B cell (primary cell): ENCODE data around the gene HMX2. TPM values are rescaled to one million over a fixed set of nuclear protein-coding genes. Genes with fewer than 3 reads are reported as not detected.

Experiments
- ATAC-seq: fragments of 200-7000 bp; cut with Tn5 transposase; one replicate; pipeline ENCODE4 v1.10.0; 2021; ENCODE audit warnings: low read depth, mild to moderate bottlenecking, moderate number of reproducible peaks, moderate library complexity
- CTCF ChIA-PET: fragments of 350-600 bp; sonication (Branson Sonifier 250); formaldehyde crosslinking; loops from one replicate; lab custom pipeline; 2021; ENCODE audit warnings: antibody characterized with exemption, inconsistent platforms; lab: Charles Lee
- POLR2A ChIA-PET: fragments of 350-600 bp; sonication (Branson Sonifier 250); formaldehyde crosslinking; loops from one replicate; lab custom pipeline; 2021; ENCODE audit warnings: antibody characterized with exemption; lab: Charles Lee
- DNase-seq: peaks from one replicate; pipeline ENCODE4 v3.0.0; 2013
- H2AFZ ChIP-seq: 2 replicates; pipeline ENCODE4 v1.6.1; 2012; ENCODE audit warnings: mild to moderate bottlenecking, low read depth, low read length; ENCODE audit not compliant: insufficient read depth, poor library complexity, severe bottlenecking
- H3K27ac ChIP-seq, 2 donors: 1 replicate in 1 of 2; 2 replicates in 1 of 2; pipeline ENCODE4 v1.5.1; 2012 to 2013; ENCODE audit warnings: low read length in 2 of 2, mild to moderate bottlenecking in 2 of 2, moderate library complexity in 1 of 2
- H3K27me3 ChIP-seq, 4 experiments: fragments of 200-600 bp in 1 of 4; sonication (generic) in 1 of 4; replicated peaks in 1 of 4; 1 replicate in 2 of 4; 2 replicates in 2 of 4; pipeline versions ENCODE4 v1.6.1 to v1.7.0; 2013 to 2016; ENCODE audit warnings: low read length in 3 of 4, mild to moderate bottlenecking in 2 of 4, mixed read lengths in 1 of 4, moderate library complexity in 1 of 4; ENCODE audit not compliant: insufficient read depth in 4 of 4, control insufficient read depth in 3 of 4; ENCODE audit errors: control extremely low read depth in 1 of 4
- H3K36me3 ChIP-seq, 2 experiments: replicated peaks in 1 of 2; 1 replicate in 1 of 2; 2 replicates in 1 of 2; pipeline versions ENCODE4 v1.6.1 to v1.7.1; 2013; ENCODE audit warnings: low read length in 1 of 2; ENCODE audit not compliant: insufficient read depth in 2 of 2, control insufficient read depth in 1 of 2; ENCODE audit errors: control extremely low read depth in 1 of 2, extremely low read depth in 1 of 2
- H3K4me1 ChIP-seq, 2 donors: fragments of 200-600 bp in 1 of 2; sonication (generic) in 1 of 2; 1 replicate in 1 of 2; 2 replicates in 1 of 2; pipeline versions ENCODE4 v1.5.1 to v1.6.1; 2013 to 2017; ENCODE audit warnings: low read length in 2 of 2; ENCODE audit not compliant: control insufficient read depth in 2 of 2, insufficient read depth in 2 of 2
- H3K4me2 ChIP-seq: replicated peaks from 2 replicates; pipeline ENCODE3; 2012; ENCODE audit warnings: mild to moderate bottlenecking, low read depth, low read length; ENCODE audit not compliant: poor library complexity, severe bottlenecking
- H3K4me3 ChIP-seq, 5 experiments: fragments of 200-600 bp in 1 of 5; sonication (generic) in 1 of 5; 1 replicate in 3 of 5; 2 replicates in 2 of 5; pipeline versions ENCODE4 v1.5.1 to v1.7.0; 2011 to 2016; ENCODE audit warnings: low read length in 4 of 5, mild to moderate bottlenecking in 4 of 5, low read depth in 2 of 5, control low read depth in 1 of 5, moderate library complexity in 1 of 5; ENCODE audit not compliant: insufficient read depth in 1 of 5; ENCODE audit errors: control extremely low read depth in 1 of 5, extremely low read depth in 1 of 5
- H3K79me2 ChIP-seq: fragments of 200-600 bp; sonication (generic); one replicate; pipeline ENCODE4 v1.6.0; 2016; ENCODE audit warnings: low read length; ENCODE audit not compliant: control insufficient read depth, insufficient read depth
- H3K9ac ChIP-seq: fragments of 200-600 bp; sonication (generic); 2 replicates; pipeline ENCODE4 v1.6.1; 2017; ENCODE audit warnings: mild to moderate bottlenecking, low read length, moderate library complexity
- H3K9me3 ChIP-seq, 3 donors: one replicate each; pipeline versions ENCODE4 v1.6.1 to v1.7.1; 2013; ENCODE audit warnings: low read length in 2 of 3; ENCODE audit not compliant: control insufficient read depth in 2 of 3, insufficient read depth in 1 of 3; ENCODE audit errors: control extremely low read depth in 1 of 3
- H4K20me1 ChIP-seq: 2 replicates; pipeline ENCODE4 v1.6.0; 2012; ENCODE audit warnings: mild to moderate bottlenecking, low read length; ENCODE audit not compliant: insufficient read depth, control insufficient read depth, poor library complexity, severe bottlenecking
- H3K27ac Mint-ChIP-seq: one replicate; pipeline ENCODE4 v1.8.0; 2021; ENCODE audit warnings: mixed read lengths
- H3K27me3 Mint-ChIP-seq: one replicate; pipeline ENCODE4 v1.8.0; 2021; ENCODE audit warnings: mixed read lengths
- H3K4me1 Mint-ChIP-seq: one replicate; pipeline ENCODE4 v1.8.0; 2021; ENCODE audit warnings: mixed read lengths
- H3K4me3 Mint-ChIP-seq: one replicate; pipeline ENCODE4 v1.8.0; 2021; ENCODE audit warnings: mixed read lengths
- H3K9me3 Mint-ChIP-seq: one replicate; pipeline ENCODE4 v1.8.0; 2022; ENCODE audit warnings: mixed read lengths; ENCODE audit not compliant: insufficient read depth
- EZH2 ChIP-seq: IDR thresholded peaks from 2 replicates; pipeline ENCODE4 v1.6.1; 2012; ENCODE audit warnings: borderline replicate concordance, low read depth, mild to moderate bottlenecking, moderate library complexity, low read length; ENCODE audit not compliant: insufficient read depth, poor library complexity, severe bottlenecking
- WGBS: methylation state at CpG from one replicate; pipeline ENCODE4 v1.1.5; 2013; ENCODE audit warnings: missing lambda C conversion rate; ENCODE audit not compliant: insufficient coverage; 5-methylcytosine and 5-hydroxymethylcytosine counted together
- intact Hi-C: fragments of 100-400 bp; cut with micrococcal nuclease; formaldehyde crosslinking; loops from one replicate; pipeline ENCODE4 v1.10.0; 2022
- polyA plus RNA-seq: library from polyadenylated mRNA; depleted of rRNA; stranded (reverse); fragments of >200 nt; gene quantifications from 2 replicates; pipeline ENCODE4 v1.2.3, GENCODE V29; 2012
- total RNA-seq, 2 donors: library from RNA; stranded (reverse); fragments of 120-200 nt in 1 of 2; gene quantifications; 1 replicate in 1 of 2; 2 replicates in 1 of 2; pipeline versions ENCODE4 v1.2.3 to v1.2.4, GENCODE V29; 2013 to 2022
- TF ChIP-seq, protein P1 (sequence below): fragments of 200-600 bp; IDR thresholded peaks from one replicate; pipeline ENCODE4 v1.8.0; 2022; ENCODE audit warnings: antibody characterized with exemption, mild to moderate bottlenecking

Gene HMX2
- total and polyA plus RNA-seq, 2 donors (not counting 1 experiment from before 2014, with no cell fraction given), result not detected

DNA sequence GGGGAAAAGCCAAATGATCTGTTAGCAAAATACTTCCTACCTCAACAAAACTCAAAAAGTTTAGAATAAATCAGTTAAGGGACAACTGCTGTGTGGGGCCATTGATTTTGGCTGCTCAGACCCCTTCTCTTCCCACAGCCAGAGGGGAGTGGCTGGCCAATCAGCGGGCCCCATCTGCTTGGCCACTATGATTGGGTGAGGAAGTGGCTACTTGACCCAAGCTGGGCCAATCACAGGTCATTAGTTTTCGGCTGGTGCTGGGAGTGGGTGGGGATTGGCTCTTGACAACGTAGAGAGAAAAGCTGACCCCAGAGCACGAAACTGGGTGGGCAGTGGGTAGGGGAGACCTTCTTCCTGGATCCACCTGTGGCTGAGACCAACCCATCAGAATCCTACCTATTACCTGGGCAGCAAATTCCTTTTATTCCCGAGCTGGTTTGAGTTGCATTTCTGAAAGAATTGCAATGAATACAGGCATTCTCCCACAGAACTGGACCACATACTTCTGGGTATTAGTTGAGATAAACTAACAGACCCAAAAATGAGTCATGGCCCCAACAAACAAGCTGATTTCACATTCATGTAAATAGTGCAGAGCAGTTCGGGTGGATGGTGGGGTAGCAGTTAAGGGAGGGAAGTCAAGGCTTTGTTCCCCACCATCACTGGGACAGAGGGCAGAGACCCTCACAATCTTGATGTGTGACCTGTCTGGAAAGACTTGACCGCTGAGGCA, 47.7 kb upstream of the HMX2 start:
- no peaks in the 10 kb centered on the region for H3K36me3 ChIP-seq
- CTCF ChIA-PET, result no interaction called here
- no peak overlapping the region for H3K4me3 ChIP-seq
- H3K9ac ChIP-seq, result no peak overlapping the region
- no peak overlapping the region for H3K4me3 Mint-ChIP-seq
- intact Hi-C loops, result no loop called here
- no peaks in the 10 kb centered on the region for H3K9me3 ChIP-seq
- H3K4me1 Mint-ChIP-seq, result no peaks in the 10 kb centered on the region
- H3K9me3 Mint-ChIP-seq, result no peaks in the 10 kb centered on the region
- H2AFZ ChIP-seq, result no peak overlapping the region
- peaks cover 20% of the 10 kb centered on the region for H3K27me3 Mint-ChIP-seq
- no peak overlapping the region for H3K27ac ChIP-seq
- DNase-seq, result no peak
- POLR2A ChIA-PET, result no interaction called here
- no peak for TF ChIP-seq EZH2
- TF ChIP-seq, protein P1, sequence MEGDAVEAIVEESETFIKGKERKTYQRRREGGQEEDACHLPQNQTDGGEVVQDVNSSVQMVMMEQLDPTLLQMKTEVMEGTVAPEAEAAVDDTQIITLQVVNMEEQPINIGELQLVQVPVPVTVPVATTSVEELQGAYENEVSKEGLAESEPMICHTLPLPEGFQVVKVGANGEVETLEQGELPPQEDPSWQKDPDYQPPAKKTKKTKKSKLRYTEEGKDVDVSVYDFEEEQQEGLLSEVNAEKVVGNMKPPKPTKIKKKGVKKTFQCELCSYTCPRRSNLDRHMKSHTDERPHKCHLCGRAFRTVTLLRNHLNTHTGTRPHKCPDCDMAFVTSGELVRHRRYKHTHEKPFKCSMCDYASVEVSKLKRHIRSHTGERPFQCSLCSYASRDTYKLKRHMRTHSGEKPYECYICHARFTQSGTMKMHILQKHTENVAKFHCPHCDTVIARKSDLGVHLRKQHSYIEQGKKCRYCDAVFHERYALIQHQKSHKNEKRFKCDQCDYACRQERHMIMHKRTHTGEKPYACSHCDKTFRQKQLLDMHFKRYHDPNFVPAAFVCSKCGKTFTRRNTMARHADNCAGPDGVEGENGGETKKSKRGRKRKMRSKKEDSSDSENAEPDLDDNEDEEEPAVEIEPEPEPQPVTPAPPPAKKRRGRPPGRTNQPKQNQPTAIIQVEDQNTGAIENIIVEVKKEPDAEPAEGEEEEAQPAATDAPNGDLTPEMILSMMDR, result no peak
- H4K20me1 ChIP-seq, result no peaks in the 10 kb centered on the region
- H3K4me1 ChIP-seq, result no peaks in the 10 kb centered on the region
- no peak for ATAC-seq
- H3K27ac Mint-ChIP-seq, result no peak overlapping the region
- H3K4me2 ChIP-seq, result no peak overlapping the region
- peaks cover 0 to 2% (median 0%) of the 10 kb centered on the region in 4 experiments for H3K27me3 ChIP-seq
- WGBS, result 89% methylated on average over 4 of the region's 7 CpGs
- H3K79me2 ChIP-seq, result no peaks in the 10 kb centered on the region

DNA sequence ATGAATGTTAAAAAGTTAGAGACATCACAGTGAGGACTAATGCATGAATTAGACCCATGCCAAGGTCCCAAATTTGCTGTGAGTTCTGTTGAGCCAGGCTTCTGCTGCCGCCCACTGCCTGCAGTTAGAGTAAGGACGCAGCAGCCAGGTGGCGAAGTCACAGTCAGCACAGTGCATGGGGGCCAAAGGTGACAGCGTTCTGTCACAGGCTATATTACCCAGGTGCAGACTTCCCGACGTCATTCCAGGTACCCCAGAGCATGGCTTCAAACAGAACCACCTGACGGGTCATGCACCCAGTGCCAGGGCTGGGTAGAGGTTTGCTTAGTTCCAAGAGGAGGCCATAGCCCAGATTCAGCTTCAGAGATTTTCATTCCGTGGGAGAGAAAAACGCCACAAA, 46.1 kb upstream of the HMX2 start:
- H3K79me2 ChIP-seq, result no peaks in the 10 kb centered on the region
- no peaks in the 10 kb centered on the region for H4K20me1 ChIP-seq
- H3K4me2 ChIP-seq, result no peak overlapping the region
- no peak overlapping the region for H3K27ac ChIP-seq
- CTCF ChIA-PET, result no interaction called here
- H3K27me3 ChIP-seq, result peaks cover 0 to 2% (median 0%) of the 10 kb centered on the region in 4 experiments
- H3K9ac ChIP-seq, result no peak overlapping the region
- H3K36me3 ChIP-seq, result no peaks in the 10 kb centered on the region
- WGBS, result 79% methylated on average over 9 of the region's 9 CpGs
- POLR2A ChIA-PET, result no interaction called here
- DNase-seq (no peak), ATAC-seq (no peak)
- intact Hi-C loops, result no loop called here
- TF ChIP-seq, protein P1, result no peak
- no peak for TF ChIP-seq EZH2
- Mint-ChIP-seq H3K9me3 (no peaks in the 10 kb centered on the region), H3K27ac (no peak overlapping the region), H3K4me1 (no peaks in the 10 kb centered on the region), H3K27me3 (peaks cover 19% of the 10 kb centered on the region), H3K4me3 (no peak overlapping the region)
- H3K9me3 ChIP-seq, result no peaks in the 10 kb centered on the region
- H2AFZ ChIP-seq, result no peak overlapping the region
- no peak overlapping the region for H3K4me3 ChIP-seq
- H3K4me1 ChIP-seq, result no peaks in the 10 kb centered on the region
